Mucosa of stomach (tissue), 1 donor: Measurements from ENCODE around the gene LPIN1.

Experiments used
- H3K27me3 ChIP-seq: one replicate; pipeline ENCODE4 v1.7.0; 2013; ENCODE audit warnings: mild to moderate bottlenecking, low read length; ENCODE audit not compliant: control insufficient read depth, insufficient read depth
- H3K36me3 ChIP-seq: one replicate; pipeline ENCODE4 v1.7.0; 2013; ENCODE audit warnings: low read length; ENCODE audit not compliant: control insufficient read depth, insufficient read depth
- H3K4me1 ChIP-seq: one replicate; pipeline ENCODE4 v1.7.0; 2013; ENCODE audit warnings: mild to moderate bottlenecking, low read length; ENCODE audit not compliant: control insufficient read depth, insufficient read depth
- H3K4me3 ChIP-seq: one replicate; pipeline ENCODE4 v1.7.0; 2013; ENCODE audit warnings: low read length
- H3K9ac ChIP-seq: one replicate; pipeline ENCODE4 v1.7.0; 2013; ENCODE audit warnings: mild to moderate bottlenecking, low read length, moderate library complexity
- H3K9me3 ChIP-seq: one replicate; pipeline ENCODE4 v1.7.0; 2013; ENCODE audit warnings: mild to moderate bottlenecking, low read length, moderate library complexity; ENCODE audit not compliant: control insufficient read depth
- donor health status: Pancreatic carcinoma.

Gene LPIN1

GRCh38 chr2:11762031-11762430 is 15.6 kb downstream of the LPIN1 start:
- no peaks in the 10 kb centered on the region for H3K9me3 ChIP-seq
- H3K9ac ChIP-seq: no peak overlapping the region
- no peaks in the 10 kb centered on the region for H3K36me3 ChIP-seq
- H3K4me1 ChIP-seq: peaks cover 23% of the 10 kb centered on the region
- H3K4me3 ChIP-seq: no peak overlapping the region
- H3K27me3 ChIP-seq: no peaks in the 10 kb centered on the region

DNA sequence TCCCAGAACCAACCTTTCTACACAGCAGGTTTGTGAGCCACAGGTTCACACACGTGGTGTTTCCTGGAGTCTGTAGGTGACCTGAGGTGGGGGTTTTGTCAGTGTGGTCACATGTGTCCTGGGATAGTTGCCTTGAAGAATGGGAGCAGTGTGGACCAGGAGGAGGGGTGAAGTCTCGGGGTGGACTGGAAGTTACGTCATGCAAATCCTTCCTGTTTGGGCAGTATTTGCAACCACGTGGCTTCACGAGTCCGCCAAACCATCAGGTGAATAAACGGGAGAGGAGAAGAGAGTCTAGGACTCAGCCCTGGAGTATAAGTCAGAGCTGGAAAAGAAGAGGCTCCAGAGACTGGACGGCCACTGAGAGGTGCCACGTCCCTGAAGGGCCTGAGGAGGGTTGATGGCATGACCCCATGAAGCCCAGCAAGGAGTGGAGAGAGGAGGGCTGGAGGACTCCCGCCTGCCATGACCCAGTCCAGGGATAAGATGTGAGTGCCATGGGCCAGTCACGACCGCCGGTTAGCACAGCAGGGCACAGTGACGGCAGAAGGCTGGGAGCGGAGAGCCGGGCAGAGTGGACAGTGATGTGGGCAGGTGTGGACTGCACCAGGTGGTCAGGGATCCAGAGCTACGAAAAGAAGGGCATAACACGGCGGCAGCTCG is 16.5 kb downstream of the LPIN1 start:
- H3K4me1 ChIP-seq: peaks cover 23% of the 10 kb centered on the region
- no peak overlapping the region for H3K9ac ChIP-seq

GRCh38 chr2:11764359-11764758 is 17.9 kb downstream of the LPIN1 start:
- no peaks in the 10 kb centered on the region for H3K9me3 ChIP-seq
- H3K4me3 ChIP-seq: no peak overlapping the region
- no peaks in the 10 kb centered on the region for H3K36me3 ChIP-seq
- no peak overlapping the region for H3K9ac ChIP-seq
- peaks cover 23% of the 10 kb centered on the region for H3K4me1 ChIP-seq
- no peaks in the 10 kb centered on the region for H3K27me3 ChIP-seq

More for the DNA sequence above, 16.5 kb downstream of the LPIN1 start:
- Histone ChIP-seq H3K27me3 (no peaks in the 10 kb centered on the region), H3K9me3 (no peaks in the 10 kb centered on the region), H3K36me3 (no peaks in the 10 kb centered on the region), H3K4me3 (no peak overlapping the region)

DNA sequence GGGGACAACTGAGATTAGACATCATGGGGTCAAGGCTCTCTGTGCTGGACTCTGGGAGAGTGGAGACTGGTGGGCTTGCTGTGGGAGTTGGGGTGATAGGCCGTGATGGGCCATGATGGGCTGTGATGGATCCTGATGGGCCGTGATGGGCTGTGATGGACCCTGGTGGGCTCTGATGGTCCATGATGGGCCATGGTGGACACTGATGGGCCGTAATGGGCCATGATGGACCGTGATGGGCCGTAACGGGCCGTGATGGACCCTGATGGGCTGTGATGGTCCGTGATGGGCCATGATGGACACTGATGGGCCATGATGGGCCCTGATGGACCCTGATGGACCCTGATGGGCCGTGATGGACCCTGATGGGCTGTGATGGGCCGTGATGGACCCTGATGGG is 18.5 kb downstream of the LPIN1 start:
- no peaks in the 10 kb centered on the region for H3K9me3 ChIP-seq
- H3K9ac ChIP-seq: no peak overlapping the region
- H3K27me3 ChIP-seq: no peaks in the 10 kb centered on the region
- no peaks in the 10 kb centered on the region for H3K36me3 ChIP-seq
- H3K4me3 ChIP-seq: no peak overlapping the region
- peaks cover 23% of the 10 kb centered on the region for H3K4me1 ChIP-seq

GRCh38 chr2:11765501-11765900 is 19.1 kb downstream of the LPIN1 start:
- H3K36me3 ChIP-seq: no peaks in the 10 kb centered on the region
- no peaks in the 10 kb centered on the region for H3K27me3 ChIP-seq
- H3K9me3 ChIP-seq: no peaks in the 10 kb centered on the region
- peaks cover 23% of the 10 kb centered on the region for H3K4me1 ChIP-seq
- no peak overlapping the region for H3K4me3 ChIP-seq
- no peak overlapping the region for H3K9ac ChIP-seq

DNA sequence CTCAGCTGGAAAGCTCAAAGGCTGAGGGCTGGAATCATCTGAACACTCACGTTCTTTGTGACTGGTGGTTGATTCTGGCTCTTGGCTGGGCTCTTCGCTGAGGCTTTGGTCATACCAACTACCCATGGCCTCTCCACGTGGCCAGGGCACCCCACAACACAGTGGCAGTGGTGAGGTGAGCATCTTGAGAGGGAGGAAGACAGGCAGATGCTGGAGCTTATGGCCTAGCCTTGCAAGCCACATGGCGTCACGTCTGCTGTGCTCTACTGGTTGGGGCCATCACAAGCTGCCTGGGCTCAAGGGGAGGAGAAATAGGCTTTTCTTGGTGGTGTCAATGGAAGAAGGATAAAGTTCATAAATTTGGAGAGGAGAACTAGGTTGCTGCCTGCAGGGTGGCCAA is 19.6 kb downstream of the LPIN1 start:
- no peak overlapping the region for H3K4me3 ChIP-seq
- H3K36me3 ChIP-seq: no peaks in the 10 kb centered on the region
- no peak overlapping the region for H3K9ac ChIP-seq
- no peaks in the 10 kb centered on the region for H3K9me3 ChIP-seq
- H3K27me3 ChIP-seq: no peaks in the 10 kb centered on the region
- peaks cover 18% of the 10 kb centered on the region for H3K4me1 ChIP-seq

- no peaks in the 10 kb centered on the region for H3K9me3 ChIP-seq
- no peaks in the 10 kb centered on the region for H3K36me3 ChIP-seq
- no peak overlapping the region for H3K4me3 ChIP-seq
- peaks cover 10% of the 10 kb centered on the region for H3K4me1 ChIP-seq
- H3K9ac ChIP-seq: no peak overlapping the region
- no peaks in the 10 kb centered on the region for H3K27me3 ChIP-seq
Observed at GRCh38 chr2:11767779-11768178, 21.3 kb downstream of the LPIN1 start.

DNA sequence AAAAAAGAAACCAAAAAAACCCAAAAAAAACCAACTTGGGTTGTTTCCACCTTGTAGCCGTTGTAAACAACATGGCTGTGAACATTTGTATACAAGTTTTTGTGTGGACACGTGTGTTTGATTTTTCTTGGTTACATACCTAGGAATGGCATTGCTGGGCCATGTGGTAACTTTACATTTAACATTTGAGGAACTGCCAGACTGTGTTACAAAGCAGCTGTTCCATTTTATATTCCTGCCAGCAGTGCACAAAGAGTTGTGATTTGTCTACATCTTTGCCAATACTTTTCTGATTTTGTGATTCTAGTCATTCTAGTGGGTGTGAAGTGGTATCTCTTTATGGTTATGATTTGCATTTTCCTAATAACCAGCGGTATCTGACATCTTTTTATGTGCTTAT is 22.5 kb downstream of the LPIN1 start:
- H3K9me3 ChIP-seq: no peaks in the 10 kb centered on the region
- H3K36me3 ChIP-seq: no peaks in the 10 kb centered on the region
- H3K27me3 ChIP-seq: no peaks in the 10 kb centered on the region
- H3K4me3 ChIP-seq: no peak overlapping the region
- peaks cover 10% of the 10 kb centered on the region for H3K4me1 ChIP-seq
- H3K9ac ChIP-seq: no peak overlapping the region

- H3K9me3 ChIP-seq: no peaks in the 10 kb centered on the region
- no peak overlapping the region for H3K4me3 ChIP-seq
- H3K4me1 ChIP-seq: peaks cover 5% of the 10 kb centered on the region
- no peak overlapping the region for H3K9ac ChIP-seq
- no peaks in the 10 kb centered on the region for H3K27me3 ChIP-seq
- no peaks in the 10 kb centered on the region for H3K36me3 ChIP-seq
Observed at GRCh38 chr2:11769516-11769915, 23.1 kb downstream of the LPIN1 start.

GRCh38 chr2:11770531-11771188 is 24.2 kb downstream of the LPIN1 start:
- H3K4me3 ChIP-seq: no peak overlapping the region
- no peaks in the 10 kb centered on the region for H3K9me3 ChIP-seq
- no peaks in the 10 kb centered on the region for H3K27me3 ChIP-seq
- no peak overlapping the region for H3K9ac ChIP-seq
- no peaks in the 10 kb centered on the region for H3K36me3 ChIP-seq
- H3K4me1 ChIP-seq: no peaks in the 10 kb centered on the region

- no peaks in the 10 kb centered on the region for H3K27me3 ChIP-seq
- H3K4me3 ChIP-seq: no peak overlapping the region
- H3K9me3 ChIP-seq: no peaks in the 10 kb centered on the region
- H3K9ac ChIP-seq: no peak overlapping the region
- no peaks in the 10 kb centered on the region for H3K36me3 ChIP-seq
- no peaks in the 10 kb centered on the region for H3K4me1 ChIP-seq
Observed at GRCh38 chr2:11771971-11772615, 25.7 kb downstream of the LPIN1 start.

- Histone ChIP-seq H3K4me3 (no peak overlapping the region), H3K36me3 (no peaks in the 10 kb centered on the region), H3K4me1 (no peaks in the 10 kb centered on the region), H3K27me3 (no peaks in the 10 kb centered on the region), H3K9me3 (no peaks in the 10 kb centered on the region), H3K9ac (no peak overlapping the region)
Observed at GRCh38 chr2:11773111-11773510, 26.7 kb downstream of the LPIN1 start.
